Measurements from ENCODE around the gene SLCO3A1.

- no peak for TF ChIP-seq POLR2A (IDR thresholded peaks at IDR 0.05; ENCODE audit: low read length)
- no peak for TF ChIP-seq GATA1 (IDR thresholded peaks at IDR 0.05; ENCODE audit: low read depth, low read length)
Observed at GRCh38 chr15:92162657-92163056, 309.1 kb downstream of the SLCO3A1 start.

Measured in erythroblast (primary cell).